Suprapubic skin (tissue), 3 donors: Measurements from ENCODE around the gene FUT1.

Experiments
- CTCF ChIP-seq, 2 donors: fragments of 200-600 bp in 1 of 2; fragments of 450-650 bp in 1 of 2; sonication (generic) in 1 of 2; IDR thresholded peaks; one replicate each; pipeline ENCODE4 v1.5.1; 2016 to 2019; ENCODE audit warnings: antibody characterized with exemption in 2 of 2, mild to moderate bottlenecking in 1 of 2, moderate library complexity in 1 of 2
- POLR2A ChIP-seq, 2 donors: fragments of 450-650 bp; IDR thresholded peaks; one replicate each; pipeline ENCODE4 v1.6.1; 2017; ENCODE audit warnings: antibody characterized with exemption in 2 of 2, mild to moderate bottlenecking in 2 of 2, moderate library complexity in 2 of 2

- TF ChIP-seq POLR2A (IDR thresholded peaks at IDR 0.05) (no peak), CTCF (IDR thresholded peaks at IDR 0.05) (no peak)
Measured at GRCh38 chr19:48715681-48716171, 36.7 kb downstream of the FUT1 start.
